A549 (cell line): Measurements from ENCODE around the gene TES.

Experiments
- BCL3 ChIP-seq: fragments of >200 bp; sonication (Bioruptor Twin); formaldehyde crosslinking; IDR thresholded peaks from 3 replicates; pipeline ENCODE4 v1.6.1; 2016
- BHLHE40 ChIP-seq: IDR thresholded peaks from 2 replicates; pipeline ENCODE4 v1.6.1; 2012; ENCODE audit warnings: low read depth, low read length, inconsistent platforms
- CTCF ChIP-seq: fragments of >200 bp; sonication (Bioruptor Twin); formaldehyde crosslinking; IDR thresholded peaks from 3 replicates; pipeline ENCODE4 v1.5.1; 2016
- ELK1 ChIP-seq: fragments of 150-350 bp; IDR thresholded peaks from 2 replicates; pipeline ENCODE4 v1.6.1; 2014; ENCODE audit warnings: low read depth, mild to moderate bottlenecking, low read length
- EP300 ChIP-seq, 2 experiments: fragments of >200 bp; sonication (Bioruptor Twin); formaldehyde crosslinking; IDR thresholded peaks; 2 replicates in 1 of 2; 3 replicates in 1 of 2; pipeline ENCODE4 v1.6.1; 2016 to 2017
- ESRRA ChIP-seq: fragments of 150-350 bp; IDR thresholded peaks from 2 replicates; pipeline ENCODE4 v1.6.1; 2014; ENCODE audit warnings: mild to moderate bottlenecking, low read length, borderline replicate concordance
- KDM1A ChIP-seq: fragments of 200-600 bp; sonication (generic); IDR thresholded peaks from 2 replicates; pipeline ENCODE4 v1.6.1; 2016; ENCODE audit warnings: low read depth, mild to moderate bottlenecking
- NR3C1 ChIP-seq: fragments of >200 bp; sonication (Bioruptor Twin); formaldehyde crosslinking; IDR thresholded peaks from 3 replicates; pipeline ENCODE4 v1.6.1; 2017
- PBX3 ChIP-seq: IDR thresholded peaks from 2 replicates; pipeline ENCODE4 v1.6.1; 2012
- POLR2A ChIP-seq: IDR thresholded peaks from 2 replicates; pipeline ENCODE4 v1.6.1; 2012; ENCODE audit warnings: mild to moderate bottlenecking, low read length
- REST ChIP-seq: fragments of 200-600 bp; sonication (generic); IDR thresholded peaks from 2 replicates; pipeline ENCODE4 v1.6.1; 2016; ENCODE audit warnings: antibody characterized with exemption, mild to moderate bottlenecking, moderate library complexity
- USF2 ChIP-seq: fragments of 450-650 bp; IDR thresholded peaks from 2 replicates; pipeline ENCODE4 v1.6.1; 2014; ENCODE audit warnings: antibody characterized with exemption

- no peak for TF ChIP-seq CTCF
- no peak for TF ChIP-seq POLR2A
- TF ChIP-seq USF2 = no peak
- TF ChIP-seq BCL3 = no peak
- no peak for TF ChIP-seq BHLHE40
- no peak for TF ChIP-seq REST
- no peak for TF ChIP-seq NR3C1
- no peak for TF ChIP-seq ELK1
- no peak for TF ChIP-seq ESRRA
- no peak for TF ChIP-seq KDM1A
- no peak for TF ChIP-seq PBX3
- no peak for TF ChIP-seq EP300 (IDR thresholded peaks at IDR 0.05)
These were observed 11.5 kb upstream of the TES start for GRCh38 chr7:116198748-116199410.
